NCI-H146 (cell line): Measurements from ENCODE around the gene FHOD1.
A peak's percentile ranks its signal among the peaks of the same experiment; 100 is the strongest.

Source experiments
- DNase-seq: peaks from one replicate; lab custom pipeline; 2025; lab: John Stamatoyannopoulos, UW

Gene FHOD1

DNA sequence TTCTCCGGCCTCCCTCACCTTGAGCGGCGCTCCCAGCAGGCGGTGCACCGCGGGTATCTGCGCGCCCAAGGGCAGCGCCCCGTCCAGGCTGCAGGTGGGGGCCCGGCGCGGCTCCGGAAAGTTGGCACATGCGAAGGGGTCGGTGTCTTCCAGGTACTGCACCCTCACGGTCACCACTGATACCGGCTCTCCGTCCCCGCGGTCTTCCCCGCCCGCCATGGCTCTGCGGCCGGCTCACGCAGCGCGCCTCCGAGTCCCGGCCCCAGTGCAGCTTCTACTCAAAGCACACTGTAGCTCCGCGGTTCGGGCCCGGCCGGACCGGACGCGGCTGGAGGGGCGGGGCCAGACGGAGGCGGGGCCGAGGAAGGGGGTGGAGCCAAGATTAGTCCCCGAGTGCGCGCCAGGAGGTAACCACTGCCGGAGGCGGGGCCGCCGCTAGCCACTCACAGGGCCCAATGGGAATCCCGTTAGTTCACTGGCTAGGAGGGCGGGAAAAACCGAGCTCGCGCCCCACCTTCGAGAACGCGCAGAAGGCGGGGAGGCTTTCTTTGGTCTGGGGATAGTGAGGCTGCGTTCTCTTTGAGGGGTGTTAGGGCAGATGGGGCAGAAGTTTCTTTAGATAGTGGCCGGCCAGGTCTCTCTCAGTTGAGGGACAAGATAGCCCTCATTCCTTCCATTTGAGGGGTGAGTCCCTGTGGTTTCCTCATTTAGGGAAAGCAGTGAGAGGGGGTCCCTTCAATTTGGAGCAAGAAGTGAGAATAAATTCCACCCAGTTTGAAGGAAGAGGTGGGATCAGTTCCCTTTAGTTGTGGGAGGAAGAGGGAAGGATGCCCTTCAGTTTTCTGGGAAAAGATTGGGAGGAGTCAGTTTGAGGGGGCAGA, at the start of gene FHOD1:
TSS of gene FHOD1 (minus strand) at position 290 of the 881 bp plus-strand sequence. CDS start at position 219, 71 bp downstream.
- DNase-seq: peak; percentile 82

GRCh38 chr16:67296420-67296819, 49.1 kb upstream of the FHOD1 start:
- DNase-seq: no peak

DNA sequence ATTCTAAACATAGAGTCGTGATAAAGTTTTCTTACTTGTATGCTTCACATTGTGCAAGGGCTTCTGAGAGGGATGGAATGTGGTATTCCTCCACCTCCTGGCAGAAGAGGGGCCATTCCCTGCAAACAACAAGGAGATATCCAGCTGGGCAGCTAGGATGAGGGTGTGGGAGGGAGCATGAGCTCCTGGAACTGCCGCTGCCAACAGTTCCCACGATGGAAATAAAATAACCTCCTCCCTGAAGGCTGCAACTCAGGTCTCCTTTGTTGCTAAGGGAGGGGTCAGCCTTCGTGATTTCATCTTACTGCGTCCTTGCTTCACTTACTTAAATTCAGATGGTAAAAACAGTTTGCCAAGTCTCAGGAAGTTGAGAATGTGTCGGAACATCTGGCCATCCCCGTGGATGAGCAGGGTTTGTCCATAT, 47.7 kb upstream of the FHOD1 start:
- DNase-seq: no peak

DNA sequence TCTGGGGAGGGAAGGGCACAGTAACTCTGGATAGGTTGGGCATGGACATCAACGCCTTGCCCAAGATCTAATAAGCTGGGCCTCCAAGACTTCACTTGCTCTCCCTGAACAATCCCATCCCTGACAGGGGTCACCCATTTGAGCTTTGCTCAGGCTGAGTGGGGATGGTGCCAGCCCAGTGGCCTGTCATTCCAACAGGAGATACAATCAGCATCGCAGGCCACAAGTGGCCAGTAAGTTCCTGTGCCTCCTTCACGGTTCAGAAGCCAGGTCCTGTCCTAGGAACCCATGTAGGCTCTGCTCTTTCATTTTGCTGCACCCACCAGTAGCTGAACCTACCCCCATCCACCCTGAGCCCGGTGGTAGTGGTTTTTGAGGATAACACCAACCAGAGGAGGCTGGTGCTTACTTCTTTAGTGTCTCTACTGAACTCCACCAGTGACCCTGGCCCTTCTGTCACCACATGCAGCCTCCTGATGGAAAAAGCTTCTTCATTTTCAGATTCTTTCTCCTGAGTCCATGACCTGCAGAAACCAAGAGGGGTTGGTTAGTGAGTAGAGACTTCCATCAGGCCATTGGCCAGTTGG, 47.0 kb upstream of the FHOD1 start:
- DNase-seq: no peak

GRCh38 chr16:67291461-67291860, 44.2 kb upstream of the FHOD1 start:
- no peak for DNase-seq

DNA sequence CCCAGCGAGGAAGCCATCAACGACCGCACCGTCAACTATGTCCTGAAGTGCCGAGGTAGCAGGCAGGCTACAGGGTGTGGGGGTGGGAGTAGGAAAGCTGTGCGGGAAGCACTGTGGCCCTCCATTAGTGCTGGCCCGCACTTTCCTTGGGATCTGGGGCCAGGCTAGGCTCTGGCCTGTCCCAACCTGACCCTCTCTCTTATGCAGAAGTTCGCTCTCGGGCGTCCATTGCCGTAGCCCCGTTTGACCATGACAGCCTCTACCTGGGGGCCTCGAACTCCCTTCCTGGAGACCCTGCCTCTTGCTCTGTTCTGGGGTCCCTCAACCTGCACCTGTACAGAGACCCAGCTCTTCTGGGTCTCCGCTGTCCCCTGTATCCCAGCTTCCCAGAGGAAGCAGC, 40.7 kb upstream of the FHOD1 start:
- no peak for DNase-seq

GRCh38 chr16:67286441-67287235, 39.4 kb upstream of the FHOD1 start:
- no peak for DNase-seq

GRCh38 chr16:67284699-67285646, 37.7 kb upstream of the FHOD1 start:
- peak; percentile 87 for DNase-seq

- DNase-seq: no peak
Measured at GRCh38 chr16:67283826-67284555, 36.7 kb upstream of the FHOD1 start.

GRCh38 chr16:67283039-67283825, 36.0 kb upstream of the FHOD1 start:
- DNase-seq: no peak

DNA sequence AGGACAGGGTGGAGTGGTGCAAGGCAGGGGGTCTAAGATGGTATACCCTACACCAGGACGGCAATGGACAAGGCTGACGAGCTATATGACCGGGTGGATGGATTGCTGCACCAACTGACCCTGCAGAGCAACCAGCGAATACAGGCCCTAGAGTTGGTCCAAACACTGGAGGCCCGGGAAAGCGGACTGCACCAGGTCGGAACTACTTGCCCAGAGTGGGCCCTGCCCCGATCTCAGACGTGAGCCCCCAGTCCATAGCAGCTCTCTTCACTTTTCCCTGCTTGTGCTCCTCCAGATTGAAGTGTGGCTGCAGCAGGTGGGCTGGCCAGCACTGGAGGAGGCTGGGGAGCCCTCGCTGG, 35.1 kb upstream of the FHOD1 start:
- DNase-seq: no peak

DNA sequence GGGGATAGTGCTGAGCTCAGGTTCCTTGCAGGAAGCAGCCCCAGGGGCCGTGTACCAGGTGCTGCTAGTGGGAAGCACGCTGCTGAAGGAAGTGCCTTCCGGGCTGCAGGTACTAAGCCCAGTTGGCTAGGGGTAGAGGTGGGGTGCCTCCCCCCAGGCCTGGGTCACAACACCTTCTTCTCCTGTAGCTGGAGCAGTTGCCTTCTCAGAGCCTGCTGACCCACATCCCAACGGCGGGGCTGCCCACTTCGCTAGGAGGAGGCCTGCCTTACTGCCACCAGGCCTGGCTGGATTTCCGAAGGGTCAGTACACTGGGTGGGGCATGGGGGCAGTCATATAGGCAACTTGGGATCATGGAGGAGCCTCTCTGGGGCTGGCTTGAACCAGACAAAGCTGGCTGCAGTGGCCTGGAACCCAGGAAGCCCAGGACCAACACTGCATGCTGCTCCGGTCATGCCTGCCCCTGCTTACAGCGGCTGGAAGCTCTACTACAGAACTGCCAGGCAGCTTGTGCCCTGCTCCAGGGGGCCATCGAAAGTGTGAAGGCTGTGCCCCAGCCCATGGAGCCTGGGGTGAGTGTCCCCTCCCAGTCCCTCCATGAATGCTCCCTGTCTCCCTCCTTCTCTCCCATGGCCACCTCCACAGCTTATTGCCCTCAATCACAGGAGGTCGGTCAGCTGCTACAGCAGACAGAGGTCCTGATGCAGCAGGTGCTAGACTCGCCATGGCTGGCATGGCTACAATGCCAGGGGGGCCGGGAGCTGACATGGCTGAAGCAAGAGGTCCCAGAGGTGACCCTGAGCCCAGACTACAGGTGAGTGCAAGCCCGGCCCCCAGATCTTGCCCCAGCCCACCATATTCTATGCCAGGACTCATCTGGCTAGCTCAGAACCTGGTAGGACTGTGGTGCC, 34.5 kb upstream of the FHOD1 start:
- no peak for DNase-seq

DNA sequence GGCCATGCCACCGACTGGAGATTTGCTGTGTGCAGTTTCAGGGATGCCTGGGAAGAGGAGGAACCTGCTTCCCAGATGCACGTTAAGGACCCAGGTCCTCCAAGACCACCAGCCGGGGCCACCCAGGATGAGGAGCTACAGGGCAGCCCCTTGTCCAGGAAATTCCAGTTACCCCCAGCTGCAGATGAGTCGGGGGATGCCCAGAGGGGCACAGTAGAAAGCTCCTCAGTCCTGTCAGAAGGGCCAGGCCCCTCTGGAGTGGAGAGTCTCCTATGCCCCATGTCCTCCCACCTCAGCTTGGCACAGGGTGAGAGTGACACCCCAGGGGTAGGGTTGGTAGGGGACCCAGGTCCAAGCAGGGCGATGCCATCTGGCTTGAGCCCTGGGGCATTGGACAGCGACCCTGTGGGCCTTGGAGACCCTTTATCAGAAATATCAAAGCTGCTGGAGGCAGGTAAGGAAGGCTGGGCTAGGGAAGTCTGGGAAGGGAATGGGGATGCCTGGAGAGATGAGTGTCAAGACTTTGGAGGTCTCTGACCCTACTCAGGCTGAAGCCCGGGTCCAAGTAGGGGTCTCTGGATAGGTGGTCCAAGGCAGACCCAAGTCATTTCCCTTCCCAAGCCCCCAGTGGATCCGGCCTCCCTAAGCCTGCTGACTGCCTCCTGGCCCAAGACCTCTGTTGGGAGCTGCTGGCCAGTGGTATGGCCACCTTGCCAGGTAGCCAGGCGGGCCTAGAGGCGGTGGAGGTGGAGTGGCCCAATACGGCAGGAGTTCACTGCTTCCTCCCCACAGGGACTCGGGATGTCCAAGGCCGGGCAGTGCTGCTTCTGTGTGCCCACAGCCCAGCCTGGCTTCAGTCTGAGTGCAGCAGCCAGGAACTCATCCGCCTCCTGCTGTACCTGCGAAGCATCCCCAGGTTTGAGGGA, 33.1 kb upstream of the FHOD1 start:
- no peak for DNase-seq

DNA sequence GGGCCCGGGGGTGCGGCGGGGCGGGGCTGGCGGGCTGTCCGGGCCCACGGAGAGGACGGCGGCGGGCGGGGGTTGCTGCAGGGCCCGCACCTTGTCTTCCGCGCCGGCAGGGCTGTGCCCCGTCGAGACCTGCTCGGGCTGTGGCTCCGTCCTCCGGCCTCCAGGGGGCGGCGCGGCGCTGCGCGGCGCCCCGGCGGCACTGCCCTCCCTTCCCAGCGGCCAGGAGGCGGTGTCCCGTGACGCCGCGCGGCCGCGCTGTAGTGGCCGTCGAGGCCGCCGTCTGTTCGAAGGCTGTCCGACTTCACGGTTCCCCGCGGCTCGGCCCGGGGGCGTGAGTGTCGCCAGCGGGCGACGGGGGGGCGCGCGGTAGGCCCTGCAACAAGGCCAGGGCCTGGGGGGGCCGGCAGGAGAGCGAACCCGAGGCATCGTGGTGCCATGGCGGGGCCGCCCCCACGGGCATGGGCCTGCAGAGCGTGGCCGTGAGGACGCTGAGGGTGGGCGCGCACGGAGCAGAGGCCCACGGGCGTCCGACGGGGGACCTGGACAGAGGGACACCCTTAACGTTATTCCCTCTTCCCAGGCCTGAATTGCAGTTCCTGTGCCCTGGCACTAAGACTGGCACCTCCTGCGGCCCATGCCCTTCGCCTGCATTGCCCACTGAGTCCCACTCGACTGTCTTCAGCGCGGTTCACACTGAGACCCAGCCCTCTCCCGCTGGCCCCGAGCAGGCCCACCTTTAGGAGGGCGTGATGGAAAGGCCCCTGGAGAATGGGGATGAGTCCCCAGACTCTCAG, 32.2 kb upstream of the FHOD1 start, which contains the start of gene PLEKHG4:
TSS of gene PLEKHG4 (plus strand) at position 237 of the 794 bp plus-strand sequence. CDS start at position 750, 513 bp downstream.
- peak; percentile 76 for DNase-seq

GRCh38 chr16:67278773-67279295, 31.6 kb upstream of the FHOD1 start:
- DNase-seq: peak; percentile 47

- DNase-seq: no peak
Measured at GRCh38 chr16:67277999-67278772, 30.9 kb upstream of the FHOD1 start.
